ENCODE data around the gene AIFM3.

Gene AIFM3

GRCh38 chr22:21022955-21023614, 56.0 kb downstream of the AIFM3 start:
- in situ Hi-C loops (cut with MboI; ENCODE audit: low sequenced_read_pairs) = no loop called here

GRCh38 chr22:21025266-21025665, 58.2 kb downstream of the AIFM3 start:
- in situ Hi-C loops (cut with MboI; ENCODE audit: low sequenced_read_pairs) = no loop called here

DNA sequence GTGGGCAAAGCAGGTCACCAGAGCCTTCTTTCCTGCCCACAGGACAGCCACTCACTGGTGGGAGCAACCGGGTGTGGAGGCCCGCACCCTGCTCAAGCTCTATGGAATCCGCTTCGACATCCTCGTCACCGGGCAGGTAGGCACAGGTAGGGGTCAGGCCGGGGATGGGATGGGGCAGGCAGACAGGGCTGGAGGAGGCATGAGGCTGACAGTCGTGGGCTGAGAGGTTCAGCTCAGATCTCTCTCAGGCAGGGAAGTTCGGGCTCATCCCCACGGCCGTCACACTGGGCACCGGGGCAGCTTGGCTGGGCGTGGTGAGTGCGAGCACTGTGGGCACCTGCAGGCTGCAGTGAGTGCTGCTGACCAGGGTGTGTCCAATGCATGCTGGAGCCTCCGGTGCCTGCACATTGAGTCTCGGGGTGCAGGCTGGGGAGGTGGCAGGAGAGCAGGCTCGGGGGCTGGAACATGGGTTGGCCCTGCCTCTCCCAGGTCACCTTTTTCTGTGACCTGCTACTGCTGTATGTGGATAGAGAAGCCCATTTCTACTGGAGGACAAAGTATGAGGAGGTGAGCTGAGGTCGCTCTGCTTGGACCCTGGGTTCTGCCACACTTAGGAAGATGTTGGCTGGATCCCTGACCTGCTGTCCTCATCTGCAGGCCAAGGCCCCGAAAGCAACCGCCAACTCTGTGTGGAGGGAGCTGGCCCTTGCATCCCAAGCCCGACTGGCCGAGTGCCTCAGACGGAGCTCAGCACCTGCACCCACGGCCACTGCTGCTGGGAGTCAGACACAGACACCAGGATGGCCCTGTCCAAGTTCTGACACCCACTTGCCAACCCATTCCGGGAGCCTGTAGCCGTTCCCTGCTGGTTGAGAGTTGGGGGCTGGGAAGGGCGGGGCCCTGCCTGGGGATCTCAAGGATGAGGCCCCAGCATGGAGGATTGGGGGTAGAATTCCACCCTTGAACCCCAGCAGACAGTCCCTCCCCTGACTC, 59.0 kb downstream of the AIFM3 start:
- in situ Hi-C loops (cut with MboI; ENCODE audit: low sequenced_read_pairs) = no loop called here

- in situ Hi-C loops (cut with MboI; ENCODE audit: low sequenced_read_pairs) = no loop called here
These were observed 60.0 kb downstream of the AIFM3 start for GRCh38 chr22:21026783-21027692.

- in situ Hi-C loops (cut with MboI; ENCODE audit: low sequenced_read_pairs) = no loop called here
These were observed 61.5 kb downstream of the AIFM3 start for GRCh38 chr22:21028277-21029251.

- in situ Hi-C loops (cut with MboI; ENCODE audit: low sequenced_read_pairs) = no loop called here
These were observed 62.5 kb downstream of the AIFM3 start for GRCh38 chr22:21029486-21030025.

GRCh38 chr22:21030032-21030431, 63.0 kb downstream of the AIFM3 start:
- in situ Hi-C loops (cut with MboI; ENCODE audit: low sequenced_read_pairs) = no loop called here
